NCI-H526 (cell line): Measurements from ENCODE around the gene RNF214.
"Not testable (repeated sequence)": the region's sequence is repeated elsewhere in the genome, so short reads cannot be mapped to it uniquely, and the experiment has no call there.

ENCODE experiments used
- DNase-seq, 2 experiments: peaks; one replicate each; lab custom pipeline; 2025; lab: John Stamatoyannopoulos, UW

Gene RNF214

GRCh38 chr11:117315285-117316196, 83.1 kb downstream of the RNF214 start:
- DNase-seq = peak in 1 of 2 experiments; percentile 78

DNA sequence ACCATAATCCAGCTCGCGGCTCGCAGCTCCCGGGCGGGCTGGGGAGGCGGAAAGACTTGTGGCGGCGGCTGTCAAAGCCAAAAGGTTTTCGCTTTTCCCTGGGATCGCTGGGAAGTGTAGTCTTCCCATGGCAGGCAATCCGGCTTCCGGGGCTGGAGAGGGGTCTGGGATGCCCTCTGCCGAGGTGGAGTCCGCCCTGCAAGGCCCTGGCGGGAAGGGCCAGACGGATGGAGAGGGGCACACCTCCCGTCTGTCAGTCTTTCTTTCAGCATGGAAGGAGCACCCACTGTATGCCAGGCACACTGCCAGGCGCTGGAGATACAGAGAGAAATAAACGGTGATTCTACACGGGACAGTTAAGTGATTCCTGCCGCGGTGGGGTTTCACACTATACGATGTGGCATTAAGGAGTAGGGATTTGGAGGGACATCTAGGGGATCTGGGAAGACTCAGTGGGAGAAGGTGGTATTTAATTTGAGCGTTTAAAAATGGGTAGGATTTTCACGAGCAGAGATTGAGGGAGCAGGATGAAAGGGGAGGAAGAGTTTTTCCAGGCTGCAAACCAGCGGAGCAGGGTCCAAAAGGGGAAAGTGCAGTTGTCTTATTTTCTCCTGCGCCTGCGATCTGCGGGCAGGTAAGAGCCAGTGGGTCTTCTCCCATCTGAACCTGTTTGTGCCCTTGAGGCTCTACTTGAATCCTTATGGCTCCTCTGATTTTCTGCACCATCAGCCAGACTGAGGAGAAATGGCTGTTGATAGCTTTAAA, 83.9 kb downstream of the RNF214 start, which contains the start of gene BACE1:
TSS of gene BACE1 (minus strand) at position 60 of the 765 bp plus-strand sequence. CDS start 461 bp downstream, outside the sequence.
- peak; percentile 93 to 99 for DNase-seq

DNA sequence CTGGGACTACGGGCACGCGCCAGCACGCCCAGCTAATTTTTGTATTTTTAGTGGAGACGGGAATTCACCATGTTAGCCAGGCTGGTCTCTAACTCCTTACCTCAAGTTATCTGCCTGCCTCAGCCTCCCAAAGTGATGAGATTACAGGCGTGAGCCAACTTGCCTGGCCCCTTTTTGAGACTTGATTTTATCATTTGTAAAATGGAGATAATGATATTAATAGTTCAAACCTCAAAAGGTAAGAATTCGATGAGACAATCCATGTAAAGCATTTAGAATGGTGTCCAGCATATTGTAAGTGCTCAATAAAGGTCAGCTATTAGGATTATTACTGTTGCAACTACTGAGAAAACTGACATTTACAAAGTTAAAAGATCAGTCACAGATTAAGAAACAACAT, 86.3 kb downstream of the RNF214 start:
- DNase-seq = no peak

DNA sequence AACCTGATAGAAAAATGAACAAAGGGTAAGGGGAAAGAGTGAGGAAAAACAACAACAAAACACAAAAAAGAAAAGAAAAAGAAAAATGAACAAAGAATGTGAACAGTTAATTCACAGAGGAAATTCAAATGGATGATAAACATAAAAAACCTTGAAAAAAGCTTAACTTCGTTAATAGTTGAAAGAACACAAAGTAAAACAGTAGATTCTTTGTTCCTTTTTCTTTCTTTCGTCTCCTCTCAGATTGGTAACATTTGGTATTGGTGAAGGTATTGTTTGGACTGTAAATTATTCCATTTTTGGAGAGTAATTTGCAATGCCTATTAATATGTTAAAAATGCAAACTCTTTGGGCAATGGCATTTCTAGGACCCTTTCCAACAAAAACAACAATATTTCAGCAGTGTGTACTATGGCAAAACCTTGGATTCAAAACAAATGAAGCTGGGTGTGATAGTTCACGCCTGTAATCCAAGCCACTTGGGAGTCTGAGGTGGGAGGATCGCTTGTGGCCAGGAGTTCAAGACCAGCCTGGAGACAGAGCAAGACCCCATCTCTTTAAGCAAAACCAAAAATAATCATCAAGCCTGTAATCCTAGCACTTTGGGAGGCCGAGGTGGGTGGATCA, 86.9 kb downstream of the RNF214 start:
- DNase-seq = no peak

GRCh38 chr11:117327255-117327566, 94.7 kb downstream of the RNF214 start:
- not testable (repeated sequence) for DNase-seq

DNA sequence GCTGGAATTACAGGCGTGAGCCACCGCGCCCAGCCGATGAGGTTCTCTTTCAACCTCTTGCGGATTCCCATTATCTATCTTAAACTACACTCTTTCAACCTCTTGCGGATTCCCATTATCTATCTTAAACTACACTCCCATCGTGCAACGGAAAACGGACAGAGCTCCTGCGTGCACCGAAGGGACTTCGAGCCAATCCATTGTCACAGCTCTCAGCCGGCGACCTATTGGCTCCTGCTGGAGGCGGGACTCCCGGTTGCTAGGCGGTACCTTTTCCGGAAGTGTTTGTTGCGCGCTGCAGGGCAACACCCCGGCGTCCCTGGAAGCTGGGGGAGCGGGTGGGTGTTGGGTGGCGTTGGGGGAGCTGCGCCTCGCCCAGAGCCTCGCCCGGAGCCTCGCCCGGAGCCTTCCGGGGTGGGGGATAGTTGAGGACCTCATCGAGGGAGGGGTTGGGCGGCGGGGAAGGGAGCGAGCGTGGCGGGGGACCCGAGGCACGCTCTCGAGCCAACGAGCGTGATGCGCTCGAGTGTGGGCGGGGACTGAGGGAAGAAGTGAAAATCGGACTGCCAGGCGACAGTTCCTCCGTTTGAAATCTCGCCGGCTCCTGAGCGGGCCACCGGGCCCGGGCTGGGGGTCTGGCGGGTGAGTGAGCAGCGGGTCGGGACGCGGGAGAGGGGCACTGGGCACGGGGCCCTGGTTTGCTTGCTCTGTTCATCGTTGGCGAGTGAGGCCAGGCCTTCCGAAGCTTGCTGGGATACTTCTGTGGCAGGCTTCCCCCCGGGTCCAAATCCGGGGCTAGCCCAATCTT, 95.3 kb downstream of the RNF214 start, which contains the start of gene CEP164:
TSS of gene CEP164 (plus strand) at position 288 of the 808 bp plus-strand sequence. CDS start 10,733 bp downstream, outside the sequence.
- DNase-seq = peak; percentile 99 to 100

DNA sequence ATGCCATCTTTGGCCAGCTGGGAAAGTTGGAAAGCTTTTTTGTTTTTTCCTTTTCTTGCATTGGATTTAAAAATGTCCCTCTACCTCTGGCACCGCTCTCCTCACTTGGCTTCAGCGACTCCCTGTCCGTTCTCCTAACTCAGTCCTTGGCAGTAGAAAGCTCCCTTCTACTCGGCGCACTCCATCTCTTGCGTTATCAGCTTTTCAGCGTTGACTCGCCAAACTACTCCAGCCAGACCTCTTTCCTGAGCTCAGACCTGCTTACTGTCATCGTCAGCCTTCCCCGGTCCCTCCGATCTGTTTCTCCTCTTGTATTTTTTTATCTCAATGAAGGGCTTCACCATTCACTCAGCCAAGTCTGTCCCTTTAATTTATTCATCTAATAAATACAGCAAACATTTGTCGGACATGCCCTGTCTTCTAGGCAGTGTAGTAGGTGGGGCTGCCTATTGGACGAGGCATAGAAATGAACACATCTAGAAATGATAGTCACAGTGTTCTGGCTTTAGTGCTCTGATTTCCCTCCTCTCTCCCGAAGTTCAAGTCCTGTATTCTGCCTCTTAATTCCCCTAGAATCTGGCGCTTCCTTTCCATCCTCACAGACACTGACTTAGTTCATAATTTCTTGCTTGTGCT, 96.0 kb downstream of the RNF214 start:
- peak; percentile 71 to 82 for DNase-seq

DNA sequence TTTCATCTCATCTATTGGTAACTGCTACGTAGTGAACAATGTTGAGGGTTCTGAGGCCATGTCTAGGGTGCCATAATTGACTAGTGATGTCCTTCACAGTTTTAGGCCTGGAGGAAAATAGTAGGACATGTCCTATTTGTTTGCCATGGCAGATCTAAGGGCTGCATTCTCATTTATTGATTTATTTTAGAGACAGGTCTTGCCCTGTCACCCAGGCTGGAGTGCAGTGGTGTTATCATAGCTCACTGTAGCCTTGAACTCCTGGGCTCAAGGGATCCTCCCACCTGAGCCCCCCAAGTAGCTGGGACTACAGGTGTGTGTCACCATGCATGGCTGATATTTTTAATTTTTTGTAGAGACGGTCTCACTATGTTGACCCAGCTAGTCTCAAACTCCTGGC, 100.4 kb downstream of the RNF214 start:
- no peak for DNase-seq

- DNase-seq = no peak
Observed at GRCh38 chr11:117333917-117334316, 101.4 kb downstream of the RNF214 start.

DNA sequence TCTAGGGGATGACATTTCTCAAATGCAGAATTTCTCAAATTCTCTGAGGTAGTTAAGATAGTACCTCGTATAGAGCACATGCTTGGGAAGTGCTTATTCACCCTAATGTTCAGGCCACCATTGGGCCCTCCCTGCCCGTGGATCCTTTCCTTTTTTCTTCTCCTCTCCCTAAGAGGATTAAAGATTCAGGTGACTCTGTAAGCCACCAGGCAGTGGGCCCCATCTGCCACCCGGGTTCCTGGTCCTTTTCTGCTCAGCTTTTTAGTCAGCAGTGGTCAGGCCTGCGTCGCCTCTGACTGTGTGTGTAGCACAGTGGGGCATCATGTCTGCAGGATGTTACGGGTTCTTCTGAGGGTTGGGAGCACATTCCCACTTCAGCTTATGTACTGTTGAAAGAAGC, 102.4 kb downstream of the RNF214 start:
- no peak for DNase-seq

- DNase-seq = no peak
Observed at GRCh38 chr11:117335399-117335798, 102.9 kb downstream of the RNF214 start.
